Naive thymus-derived CD4-positive, alpha-beta T cell (primary cell): Measurements from ENCODE around the gene STPG1. TPM values are rescaled to one million over a fixed set of nuclear protein-coding genes. Genes with fewer than 3 reads are reported as not detected.
A peak's percentile ranks its signal among the peaks of the same experiment; 100 is the strongest.

Source experiments
- ATAC-seq: fragments of 150-1000 bp; cut with Tn5 transposase; 2 replicates; pipeline ENCODE4 v1.10.0; 2021; ENCODE audit warnings: mild to moderate bottlenecking, moderate library complexity
- CTCF ChIA-PET: fragments of 350-600 bp; sonication (Branson Sonifier 250); formaldehyde crosslinking; loops from one replicate; lab custom pipeline; 2021; ENCODE audit warnings: antibody characterized with exemption; lab: Charles Lee
- POLR2A ChIA-PET: fragments of 350-600 bp; sonication (Branson Sonifier 250); formaldehyde crosslinking; loops from one replicate; lab custom pipeline; 2021; ENCODE audit warnings: antibody characterized with exemption, inconsistent platforms; lab: Charles Lee
- DNase-seq, 9 donors: peaks; one replicate each; pipeline versions ENCODE4 v3.0.0 to v3.0.0-alpha.2; 2020 to 2022; ENCODE audit warnings: mixed read lengths in 1 of 9
- H3K27ac ChIP-seq: one replicate; pipeline ENCODE4 v1.7.0; 2013; ENCODE audit warnings: mild to moderate bottlenecking, low read depth, low read length, moderate library complexity
- H3K27me3 ChIP-seq, 2 donors: one replicate each; pipeline ENCODE4 v1.7.0; 2013; ENCODE audit warnings: low read length in 2 of 2, mild to moderate bottlenecking in 2 of 2, moderate library complexity in 2 of 2; ENCODE audit not compliant: control insufficient read depth in 2 of 2, insufficient read depth in 2 of 2
- H3K36me3 ChIP-seq, 3 experiments: 1 replicate in 2 of 3; 2 replicates in 1 of 3; pipeline ENCODE4 v1.7.0; 2013; ENCODE audit warnings: low read length in 3 of 3, mild to moderate bottlenecking in 3 of 3, moderate library complexity in 1 of 3; ENCODE audit not compliant: insufficient read depth in 3 of 3, control insufficient read depth in 2 of 3
- H3K4me1 ChIP-seq, 2 donors: one replicate each; pipeline ENCODE4 v1.7.0; 2013; ENCODE audit warnings: low read length in 2 of 2, mild to moderate bottlenecking in 2 of 2, moderate library complexity in 1 of 2; ENCODE audit not compliant: control insufficient read depth in 2 of 2, insufficient read depth in 2 of 2
- H3K4me3 ChIP-seq: 2 replicates; pipeline ENCODE4 v1.7.0; 2013; ENCODE audit warnings: mild to moderate bottlenecking, low read length
- H3K9me3 ChIP-seq, 3 experiments: 1 replicate in 2 of 3; 2 replicates in 1 of 3; pipeline ENCODE4 v1.7.0; 2013; ENCODE audit warnings: low read length in 3 of 3; ENCODE audit not compliant: control insufficient read depth in 2 of 3
- H3K27ac Mint-ChIP-seq, 9 donors: one replicate each; pipeline ENCODE4 v1.8.0; 2020 to 2022; ENCODE audit warnings: mixed read lengths in 9 of 9, mild to moderate bottlenecking in 8 of 9, moderate library complexity in 5 of 9, inconsistent platforms in 2 of 9
- H3K27me3 Mint-ChIP-seq, 5 donors: one replicate each; pipeline ENCODE4 v1.8.0; 2021 to 2022; ENCODE audit warnings: mixed read lengths in 5 of 5, mild to moderate bottlenecking in 1 of 5
- H3K36me3 Mint-ChIP-seq, 5 donors: one replicate each; pipeline ENCODE4 v1.8.0; 2020 to 2022; ENCODE audit warnings: mixed read lengths in 5 of 5, mild to moderate bottlenecking in 3 of 5, inconsistent platforms in 1 of 5
- H3K4me1 Mint-ChIP-seq, 7 donors: one replicate each; pipeline ENCODE4 v1.8.0; 2020 to 2022; ENCODE audit warnings: mixed read lengths in 7 of 7, mild to moderate bottlenecking in 3 of 7, inconsistent platforms in 1 of 7
- H3K4me3 Mint-ChIP-seq, 10 donors: one replicate each; pipeline ENCODE4 v1.8.0; 2020 to 2022; ENCODE audit warnings: mild to moderate bottlenecking in 10 of 10, mixed read lengths in 10 of 10, moderate library complexity in 6 of 10, inconsistent platforms in 2 of 10
- H3K9me3 Mint-ChIP-seq, 11 donors: one replicate each; pipeline ENCODE4 v1.8.0; 2020 to 2022; ENCODE audit warnings: mixed read lengths in 11 of 11, mild to moderate bottlenecking in 4 of 11, inconsistent platforms in 1 of 11, moderate library complexity in 1 of 11
- intact Hi-C, 2 donors: fragments of 100-400 bp; cut with micrococcal nuclease; formaldehyde crosslinking; loops; one replicate each; pipeline ENCODE4 v1.15.1; 2023
- polyA plus RNA-seq, 2 donors: library from polyadenylated mRNA; unstranded; fragments of 300-500 nt; fragmentation: Illumina TruSeq; gene quantifications; one replicate each; pipeline ENCODE4 v1.2.3, GENCODE V29; 2021
- total RNA-seq, 6 experiments: library from RNA in 5 of 6; stranded (reverse) in 5 of 6; gene quantifications; 1 replicate in 5 of 6; 2 replicates in 1 of 6; pipeline ENCODE4 v1.2.3 and lab custom pipeline; 2021 to 2026

Gene STPG1
- total and polyA plus RNA-seq, 7 experiments from 2014 or later, result 3.1 to 10.1 (median 5.3) TPM

DNA sequence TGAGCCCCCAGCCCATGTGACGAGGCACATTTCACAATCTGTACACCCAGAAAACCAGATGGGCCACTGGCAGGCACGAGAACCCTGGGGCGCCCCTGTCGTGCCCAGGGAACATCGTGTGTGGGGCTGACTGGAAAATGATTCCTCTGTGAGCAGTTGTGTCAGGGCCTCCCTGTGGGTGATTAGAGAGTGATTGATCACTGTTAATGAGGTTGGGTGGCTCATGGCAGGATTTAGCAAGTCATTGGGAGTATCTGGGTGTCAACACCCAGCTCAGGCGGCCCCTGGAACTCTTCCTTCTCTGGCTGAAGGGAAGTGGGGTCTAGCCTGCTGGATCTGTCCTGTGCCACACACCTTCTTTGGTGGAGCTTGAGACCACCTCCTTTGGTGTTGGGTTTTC lies 88.7 kb downstream of the STPG1 start:
- Mint-ChIP-seq H3K4me3 (no peak overlapping the region), H3K9me3 (peaks cover 0 to 2% (median 0%) of the 10 kb centered on the region in 11 donors), H3K36me3 (no peaks in the 10 kb centered on the region), H3K4me1 (peaks cover 23 to 36% (median 29%) of the 10 kb centered on the region in 7 donors), H3K27me3 (peaks cover 0 to 94% (median 25%) of the 10 kb centered on the region in 5 donors), H3K27ac (no peak overlapping the region)
- no peaks in the 10 kb centered on the region for H3K27me3 ChIP-seq
- ChIA-PET POLR2A (no interaction called here), CTCF (no interaction called here)
- intact Hi-C loops, result loop anchor here (5.0 kb wide), 2 partner anchors 123 to 317 kb away; partner anchors contain the start of gene SRRM1 (in 1 of the 2)
- H3K4me3 ChIP-seq, result no peak overlapping the region
- no peak for DNase-seq
- H3K4me1 ChIP-seq, result peaks cover 13 to 28% of the 10 kb centered on the region in 2 donors
- no peak overlapping the region for H3K27ac ChIP-seq
- no peaks in the 10 kb centered on the region for H3K36me3 ChIP-seq
- no peak for ATAC-seq
- H3K9me3 ChIP-seq, result no peaks in the 10 kb centered on the region

DNA sequence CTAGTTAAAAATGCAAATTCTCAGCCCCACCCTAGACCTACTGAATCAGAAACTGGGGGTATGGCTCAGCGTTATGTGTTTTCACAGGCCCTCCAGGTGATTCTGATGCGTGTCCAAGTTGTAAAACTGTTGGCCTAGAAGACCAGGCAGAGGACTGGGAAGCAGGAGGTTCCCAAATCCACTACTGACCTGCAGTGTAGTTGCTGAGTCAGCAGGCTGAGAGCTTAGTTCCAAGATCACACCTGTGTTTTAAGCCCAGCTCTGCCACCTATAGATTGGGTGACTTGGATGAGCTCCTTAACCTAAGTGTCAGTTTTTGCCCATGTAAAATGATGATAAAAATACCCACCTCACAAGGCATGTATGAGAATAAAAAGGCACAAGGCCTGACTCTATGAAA lies 90.3 kb downstream of the STPG1 start:
- Mint-ChIP-seq H3K36me3 (peaks cover 0 to 2% (median 0%) of the 10 kb centered on the region in 5 donors), H3K4me1 (peaks cover 36 to 52% (median 45%) of the 10 kb centered on the region in 7 donors), H3K27ac (no peak overlapping the region), H3K27me3 (peaks cover 0 to 96% (median 40%) of the 10 kb centered on the region in 5 donors), H3K4me3 (peak overlapping the region in 2 of 10 donors; percentile 91 to 95), H3K9me3 (peaks cover 0 to 2% (median 0%) of the 10 kb centered on the region in 11 donors)
- H3K4me1 ChIP-seq, result peaks cover 22 to 43% of the 10 kb centered on the region in 2 donors
- CTCF ChIA-PET, result interaction anchor here (0.6 kb wide), 1 partner anchor 300 kb away, joined by 3 read pairs; no protein-coding TSS in a partner anchor
- DNase-seq, result no peak
- POLR2A ChIA-PET, result interaction anchor here (0.7 kb wide), 1 partner anchor 208 kb away, joined by 3 read pairs; no protein-coding TSS in a partner anchor
- H3K27me3 ChIP-seq, result peaks cover 0 to under 1% of the 10 kb centered on the region in 2 donors
- ATAC-seq, result no peak
- H3K4me3 ChIP-seq, result no peak overlapping the region
- H3K36me3 ChIP-seq, result no peaks in the 10 kb centered on the region
- H3K9me3 ChIP-seq, result no peaks in the 10 kb centered on the region
- no peak overlapping the region for H3K27ac ChIP-seq
- intact Hi-C loops, result loop anchor here (2.0 to 5.0 kb wide), 4 partner anchors 62 to 319 kb away; partner anchors contain the start of gene SRRM1 (in 1 of the 2)

- H3K36me3 ChIP-seq, result no peaks in the 10 kb centered on the region
- ChIA-PET CTCF (interaction anchor here (0.6 kb wide), 1 partner anchor 301 kb away, joined by 3 read pairs; no protein-coding TSS in a partner anchor), POLR2A (interaction anchor here (0.6 to 1.0 kb wide), 3 partner anchors 8 to 605 kb away, joined by 3 to 10 read pairs (median 4); no protein-coding TSS in a partner anchor)
- intact Hi-C loops, result loop anchor here (1.0 to 5.0 kb wide), 5 partner anchors 62 to 320 kb away; partner anchors contain the start of gene SRRM1 (in 1 of the 2)
- Mint-ChIP-seq H3K4me3 (peak overlapping the region; percentile 86 to 95 (median 90)), H3K9me3 (peaks cover 0 to 2% (median 0%) of the 10 kb centered on the region in 11 donors), H3K27me3 (peaks cover 0 to 96% (median 45%) of the 10 kb centered on the region in 5 donors), H3K27ac (peak overlapping the region in 8 of 9 donors; percentile 9 to 83 (median 72)), H3K4me1 (peaks cover 36 to 54% (median 47%) of the 10 kb centered on the region in 7 donors), H3K36me3 (peaks cover 0 to 2% (median 0%) of the 10 kb centered on the region in 5 donors)
- H3K4me1 ChIP-seq, result peaks cover 22 to 43% of the 10 kb centered on the region in 2 donors
- no peak for ATAC-seq
- peaks cover 0 to 7% of the 10 kb centered on the region in 2 donors for H3K27me3 ChIP-seq
- no peaks in the 10 kb centered on the region for H3K9me3 ChIP-seq
- peak overlapping the region; percentile 26 for H3K4me3 ChIP-seq
- DNase-seq, result peak in 3 of 9 donors; percentile 3 to 15 (median 13)
- H3K27ac ChIP-seq, result no peak overlapping the region
These were observed 91.0 kb downstream of the STPG1 start for GRCh38 chr1:24322470-24323177.

GRCh38 chr1:24321697-24322469 lies 91.7 kb downstream of the STPG1 start:
- H3K27me3 ChIP-seq, result peaks cover 0 to 11% of the 10 kb centered on the region in 2 donors
- Mint-ChIP-seq H3K4me3 (peak overlapping the region; percentile 86 to 95 (median 90)), H3K4me1 (peaks cover 36 to 54% (median 47%) of the 10 kb centered on the region in 7 donors), H3K27ac (peak overlapping the region in 6 of 9 donors; percentile 9 to 81 (median 71)), H3K27me3 (peaks cover 0 to 96% (median 44%) of the 10 kb centered on the region in 5 donors), H3K36me3 (peaks cover 0 to 2% (median 0%) of the 10 kb centered on the region in 5 donors), H3K9me3 (peaks cover 0 to 2% (median 0%) of the 10 kb centered on the region in 11 donors)
- peak overlapping the region; percentile 42 for H3K4me3 ChIP-seq
- ChIA-PET POLR2A (interaction anchor here (0.6 to 1.0 kb wide), 4 partner anchors 9 to 606 kb away, joined by 3 to 10 read pairs (median 4); no protein-coding TSS in a partner anchor), CTCF (interaction anchor here (1.0 kb wide), 1 partner anchor 69 kb away, joined by 3 read pairs; no protein-coding TSS in a partner anchor)
- peaks cover 22 to 43% of the 10 kb centered on the region in 2 donors for H3K4me1 ChIP-seq
- peak; percentile 34 to 77 (median 65) for DNase-seq
- no peaks in the 10 kb centered on the region for H3K9me3 ChIP-seq
- ATAC-seq, result peak; percentile 80
- no peaks in the 10 kb centered on the region for H3K36me3 ChIP-seq
- no peak overlapping the region for H3K27ac ChIP-seq
- intact Hi-C loops, result loop anchor here (1.0 to 5.0 kb wide), 6 partner anchors 29 to 320 kb away; partner anchors contain the start of gene SRRM1 (in 1 of the 2)

GRCh38 chr1:24321126-24321525 lies 92.5 kb downstream of the STPG1 start:
- H3K27me3 Mint-ChIP-seq, result peaks cover 0 to 96% (median 40%) of the 10 kb centered on the region in 5 donors
- Histone ChIP-seq H3K27ac (no peak overlapping the region), H3K9me3 (no peaks in the 10 kb centered on the region), H3K27me3 (peaks cover 0 to 11% of the 10 kb centered on the region in 2 donors), H3K4me3 (peak overlapping the region; percentile 42), H3K36me3 (no peaks in the 10 kb centered on the region), H3K4me1 (peaks cover 22 to 43% of the 10 kb centered on the region in 2 donors)
- DNase-seq (no peak), ATAC-seq (no peak)
- peak overlapping the region in 9 of 10 donors; percentile 56 to 91 (median 75) for H3K4me3 Mint-ChIP-seq
- no peak overlapping the region for H3K27ac Mint-ChIP-seq
- POLR2A ChIA-PET, result interaction anchor here (0.7 kb wide), 3 partner anchors 8 to 358 kb away, joined by 3 to 5 read pairs (median 3); no protein-coding TSS in a partner anchor
- peaks cover 0 to 2% (median 0%) of the 10 kb centered on the region in 11 donors for H3K9me3 Mint-ChIP-seq
- intact Hi-C loops, result loop anchor here (2.0 to 5.0 kb wide), 3 partner anchors 30 to 321 kb away; partner anchors contain the start of gene SRRM1 (in 1 of the 2)
- peaks cover 0 to 2% (median 0%) of the 10 kb centered on the region in 5 donors for H3K36me3 Mint-ChIP-seq
- peaks cover 36 to 54% (median 47%) of the 10 kb centered on the region in 7 donors for H3K4me1 Mint-ChIP-seq
- CTCF ChIA-PET, result interaction anchor here (1.0 kb wide), 1 partner anchor 70 kb away, joined by 3 read pairs; no protein-coding TSS in a partner anchor
